Thyroid gland (tissue), 4 donors: ENCODE data around the gene ROBO2.

ENCODE experiments used
- POLR2A ChIP-seq, 2 donors: fragments of 450-650 bp; IDR thresholded peaks; one replicate each; pipeline ENCODE4 v1.6.1; 2017; ENCODE audit warnings: antibody characterized with exemption in 2 of 2, mild to moderate bottlenecking in 2 of 2, moderate library complexity in 1 of 2
- TF ChIP-seq, protein P1 (sequence below), 6 experiments: fragments of 200-600 bp in 3 of 6; fragments of 450-650 bp in 3 of 6; sonication (generic) in 3 of 6; IDR thresholded peaks; one replicate each; pipeline ENCODE4 v1.5.1; 2016 to 2019; ENCODE audit warnings: antibody characterized with exemption in 6 of 6, mild to moderate bottlenecking in 2 of 6, inconsistent platforms in 1 of 6, moderate library complexity in 1 of 6

DNA sequence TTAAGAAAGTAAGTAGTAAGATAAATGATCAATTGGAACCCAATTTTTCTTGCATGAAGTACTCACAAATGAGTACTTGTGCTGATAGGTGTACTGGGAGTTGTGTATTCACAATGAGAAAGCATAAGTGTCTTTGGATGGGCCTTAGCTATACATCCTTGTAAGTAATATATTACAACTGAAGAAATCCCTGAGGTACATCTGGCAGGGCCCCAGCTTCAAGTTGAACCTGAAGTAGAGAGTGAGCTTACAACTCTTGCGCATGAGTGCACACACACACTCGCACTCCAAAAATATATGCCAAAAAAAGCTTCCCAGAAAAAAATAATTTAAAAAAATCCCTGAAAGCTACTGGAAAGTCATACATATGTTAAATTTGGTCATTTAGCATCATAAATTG lies 222.5 kb downstream of the ROBO2 start:
- TF ChIP-seq, protein P1, sequence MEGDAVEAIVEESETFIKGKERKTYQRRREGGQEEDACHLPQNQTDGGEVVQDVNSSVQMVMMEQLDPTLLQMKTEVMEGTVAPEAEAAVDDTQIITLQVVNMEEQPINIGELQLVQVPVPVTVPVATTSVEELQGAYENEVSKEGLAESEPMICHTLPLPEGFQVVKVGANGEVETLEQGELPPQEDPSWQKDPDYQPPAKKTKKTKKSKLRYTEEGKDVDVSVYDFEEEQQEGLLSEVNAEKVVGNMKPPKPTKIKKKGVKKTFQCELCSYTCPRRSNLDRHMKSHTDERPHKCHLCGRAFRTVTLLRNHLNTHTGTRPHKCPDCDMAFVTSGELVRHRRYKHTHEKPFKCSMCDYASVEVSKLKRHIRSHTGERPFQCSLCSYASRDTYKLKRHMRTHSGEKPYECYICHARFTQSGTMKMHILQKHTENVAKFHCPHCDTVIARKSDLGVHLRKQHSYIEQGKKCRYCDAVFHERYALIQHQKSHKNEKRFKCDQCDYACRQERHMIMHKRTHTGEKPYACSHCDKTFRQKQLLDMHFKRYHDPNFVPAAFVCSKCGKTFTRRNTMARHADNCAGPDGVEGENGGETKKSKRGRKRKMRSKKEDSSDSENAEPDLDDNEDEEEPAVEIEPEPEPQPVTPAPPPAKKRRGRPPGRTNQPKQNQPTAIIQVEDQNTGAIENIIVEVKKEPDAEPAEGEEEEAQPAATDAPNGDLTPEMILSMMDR (IDR thresholded peaks at IDR 0.05) = no peak
- no peak for TF ChIP-seq POLR2A (IDR thresholded peaks at IDR 0.05)
